H1 (cell line): ENCODE results near the gene MAVS. TPM values are rescaled to one million over a fixed set of nuclear protein-coding genes. Genes with fewer than 3 reads are reported as not detected.
A peak's percentile ranks its signal among the peaks of the same experiment; 100 is the strongest.

Experiments used
- CTCF ChIA-PET: fragments of 300-600 bp; sonication (Branson Sonifier 250); formaldehyde crosslinking; loops from one replicate; lab custom pipeline; 2021; ENCODE audit not compliant: partially characterized antibody; lab: Charles Lee
- POLR2A ChIA-PET: fragments of 300-600 bp; sonication (Branson Sonifier 250); formaldehyde crosslinking; loops from one replicate; lab custom pipeline; 2021; ENCODE audit warnings: inconsistent platforms; ENCODE audit not compliant: partially characterized antibody; lab: Charles Lee
- DNase-seq, 2 experiments: peaks; one replicate each; pipeline versions ENCODE4 v3.0.0 to v3.0.0-alpha.2; 2010 to 2022; ENCODE audit warnings: low spot score in 2 of 2, low read depth in 1 of 2, mixed read lengths in 1 of 2
- FAIRE-seq: peaks from 2 replicates; lab custom pipeline; 2011; peaks lifted over from hg19 to GRCh38; lab: Jason Lieb, UNC
- H2AFZ ChIP-seq: 2 replicates; pipeline ENCODE4 v1.8.1; 2012; ENCODE audit warnings: low read length, inconsistent platforms
- H2AK5ac ChIP-seq: 2 replicates; pipeline ENCODE4 v1.6.1; 2013; ENCODE audit warnings: low read depth, low read length
- H2BK120ac ChIP-seq: replicated peaks from 2 replicates; pipeline ENCODE3; 2013; ENCODE audit warnings: low read depth, low read length, inconsistent platforms
- H2BK12ac ChIP-seq: 2 replicates; pipeline ENCODE4 v1.6.1; 2013; ENCODE audit warnings: low read depth, low read length
- H2BK15ac ChIP-seq: 2 replicates; pipeline ENCODE4 v1.6.1; 2013; ENCODE audit warnings: low read length
- H2BK20ac ChIP-seq: 2 replicates; pipeline ENCODE4 v1.6.1; 2013; ENCODE audit warnings: low read length
- H2BK5ac ChIP-seq: 2 replicates; pipeline ENCODE4 v1.6.1; 2013; ENCODE audit warnings: low read depth, low read length
- H3K14ac ChIP-seq: 2 replicates; pipeline ENCODE4 v1.6.1; 2013; ENCODE audit warnings: inconsistent platforms; ENCODE audit not compliant: insufficient read length
- H3K18ac ChIP-seq: 2 replicates; pipeline ENCODE4 v1.6.1; 2013; ENCODE audit warnings: low read length; ENCODE audit errors: extremely low read depth
- H3K23ac ChIP-seq: 2 replicates; pipeline ENCODE4 v1.6.1; 2013; ENCODE audit warnings: inconsistent platforms; ENCODE audit not compliant: insufficient read length
- H3K23me2 ChIP-seq: 2 replicates; pipeline ENCODE4 v1.6.1; 2013; ENCODE audit warnings: low read depth, low read length
- H3K27ac ChIP-seq: 2 replicates; pipeline ENCODE4 v1.6.1; 2011; ENCODE audit warnings: low read depth, low read length, inconsistent platforms
- H3K27me3 ChIP-seq, 4 experiments: replicated peaks in 1 of 4; 1 replicate in 1 of 4; 2 replicates in 3 of 4; pipeline versions ENCODE4 v1.6.1 to v1.8.1; 2011 to 2013; ENCODE audit warnings: low read length in 3 of 4, mild to moderate bottlenecking in 3 of 4, inconsistent platforms in 2 of 4, mixed read lengths in 2 of 4, moderate library complexity in 1 of 4; ENCODE audit not compliant: control insufficient read depth in 3 of 4, insufficient read depth in 3 of 4; ENCODE audit errors: extremely low read depth in 1 of 4
- H3K36me3 ChIP-seq, 4 experiments: 2 replicates each; pipeline versions ENCODE4 v1.6.1 to v1.8.1; 2011 to 2013; ENCODE audit warnings: mild to moderate bottlenecking in 4 of 4, low read length in 3 of 4, moderate library complexity in 2 of 4, control low read depth in 1 of 4, inconsistent platforms in 1 of 4; ENCODE audit not compliant: insufficient read depth in 4 of 4, control insufficient read depth in 2 of 4
- H3K4ac ChIP-seq: replicated peaks from 2 replicates; pipeline ENCODE3; 2013; ENCODE audit warnings: low read length, low read depth, mixed read lengths, inconsistent platforms; ENCODE audit not compliant: insufficient read length
- H3K4me1 ChIP-seq, 4 experiments: replicated peaks in 1 of 4; 1 replicate in 1 of 4; 2 replicates in 3 of 4; pipeline versions ENCODE4 v1.6.1 to v1.8.1; 2011 to 2013; ENCODE audit warnings: low read length in 3 of 4, inconsistent platforms in 2 of 4, mixed read lengths in 1 of 4; ENCODE audit not compliant: insufficient read depth in 4 of 4, control insufficient read depth in 3 of 4
- H3K4me2 ChIP-seq, 2 experiments: 2 replicates each; pipeline versions ENCODE4 v1.6.1 to v1.8.1; 2011 to 2013; ENCODE audit warnings: low read depth in 2 of 2, low read length in 2 of 2, control low read depth in 1 of 2, inconsistent platforms in 1 of 2, mild to moderate bottlenecking in 1 of 2; ENCODE audit not compliant: insufficient read depth in 1 of 2
- H3K4me3 ChIP-seq, 4 experiments: fragments of 200-600, 300-600 bp in 1 of 4; sonication (generic), shearing (Covaris generic), sonication (Bioruptor Twin) in 1 of 4; 2 replicates each; pipeline versions ENCODE4 v1.5.1 to v1.8.1; 2011 to 2016; ENCODE audit warnings: low read length in 4 of 4, low read depth in 3 of 4, control low read depth in 2 of 4, inconsistent platforms in 2 of 4, mild to moderate bottlenecking in 2 of 4, mixed read lengths in 1 of 4, moderate library complexity in 1 of 4; ENCODE audit not compliant: insufficient read depth in 2 of 4; ENCODE audit errors: extremely low read depth in 1 of 4
- H3K56ac ChIP-seq: replicated peaks from 2 replicates; pipeline ENCODE3; 2013; ENCODE audit warnings: low read depth, mild to moderate bottlenecking, mixed read lengths, low read length, inconsistent platforms; ENCODE audit not compliant: insufficient read length
- H3K79me1 ChIP-seq: 2 replicates; pipeline ENCODE4 v1.6.1; 2013; ENCODE audit warnings: low read depth, low read length, control low read depth
- H3K79me2 ChIP-seq, 2 experiments: 2 replicates each; pipeline versions ENCODE4 v1.6.1 to v1.8.1; 2012 to 2013; ENCODE audit warnings: low read length in 2 of 2, mild to moderate bottlenecking in 2 of 2, inconsistent platforms in 1 of 2; ENCODE audit not compliant: insufficient read depth in 2 of 2, control insufficient read depth in 1 of 2
- H3K9ac ChIP-seq, 4 experiments: replicated peaks in 1 of 4; 1 replicate in 1 of 4; 2 replicates in 3 of 4; pipeline versions ENCODE4 v1.6.1 to v1.8.1; 2011 to 2013; ENCODE audit warnings: low read depth in 3 of 4, low read length in 3 of 4, control low read depth in 2 of 4, mild to moderate bottlenecking in 2 of 4, moderate library complexity in 2 of 4, inconsistent platforms in 1 of 4; ENCODE audit errors: extremely low read depth in 1 of 4
- H3K9me3 ChIP-seq, 2 experiments: 2 replicates each; pipeline versions ENCODE4 v1.6.1 to v1.8.1; 2012 to 2013; ENCODE audit warnings: mild to moderate bottlenecking in 2 of 2, moderate library complexity in 2 of 2, control low read depth in 1 of 2, inconsistent platforms in 1 of 2, low read depth in 1 of 2, low read length in 1 of 2, mixed read lengths in 1 of 2; ENCODE audit not compliant: insufficient read depth in 2 of 2
- H4K20me1 ChIP-seq, 2 experiments: replicated peaks in 1 of 2; 2 replicates each; pipeline versions ENCODE3 to v1.8.1; 2011 to 2013; ENCODE audit warnings: inconsistent platforms in 2 of 2, low read length in 2 of 2, mild to moderate bottlenecking in 1 of 2; ENCODE audit not compliant: insufficient read depth in 2 of 2, control insufficient read depth in 1 of 2
- H4K5ac ChIP-seq: 2 replicates; pipeline ENCODE4 v1.6.1; 2013; ENCODE audit warnings: low read length, low read depth, mixed read lengths, inconsistent platforms; ENCODE audit not compliant: insufficient read length
- H4K8ac ChIP-seq: 2 replicates; pipeline ENCODE4 v1.8.0; 2013; ENCODE audit warnings: mild to moderate bottlenecking, moderate library complexity, low read length, inconsistent platforms; ENCODE audit not compliant: insufficient read depth; ENCODE audit errors: extremely low read depth
- H4K91ac ChIP-seq: replicated peaks from 2 replicates; pipeline ENCODE3; 2013; ENCODE audit warnings: low read length, mixed read lengths, inconsistent platforms; ENCODE audit not compliant: insufficient read length
- EZH2 ChIP-seq: fragments of 200-600 bp; sonication (generic); IDR thresholded peaks from 2 replicates; pipeline ENCODE4 v1.7.1; 2012; ENCODE audit warnings: low read depth, mild to moderate bottlenecking, moderate library complexity, low read length, inconsistent platforms; ENCODE audit not compliant: severe bottlenecking
- KDM1A ChIP-seq: fragments of 200-600, 300-600 bp; sonication (generic); IDR thresholded peaks from 2 replicates; pipeline ENCODE4 v1.7.1; 2016; ENCODE audit warnings: mild to moderate bottlenecking, low read length, borderline replicate concordance
- WGBS, 2 experiments: shearing (Covaris generic) in 1 of 2; methylation state at CpG; one replicate each; pipeline versions ENCODE4 v1.1.6 to v1.1.7; 2013 to 2015; ENCODE audit warnings: low lambda C conversion rate in 2 of 2, mixed read lengths in 2 of 2, inconsistent platforms in 1 of 2, low coverage in 1 of 2, missing lambda C conversion rate in 1 of 2; ENCODE audit not compliant: insufficient replicate concordance in 2 of 2, insufficient coverage in 1 of 2, insufficient read length in 1 of 2; ENCODE audit errors: extremely low coverage in 1 of 2, missing lambda C conversion rate in 1 of 2; 5-methylcytosine and 5-hydroxymethylcytosine counted together
- polyA plus RNA-seq, 7 experiments: library from polyadenylated mRNA; depleted of rRNA in 3 of 7; stranded (reverse) in 5 of 7; unstranded in 2 of 7; fragments of >200 nt in 5 of 7; fragments of 200-250 nt in 2 of 7; gene quantifications; 1 replicate in 5 of 7; 2 replicates in 1 of 7; 4 replicates in 1 of 7; pipeline versions ENCODE4 v1.2.1 to v1.2.3, GENCODE V29; 2011 to 2013; ENCODE audit warnings: missing spikeins in 2 of 7, mixed read lengths in 2 of 7
- total RNA-seq: library from RNA; stranded (reverse); fragmentation: NEBNext Ultra II Directional; extraction: Animal tissue kit (Norgen Biotek cat#: 25700); gene quantifications from 2 replicates; pipeline ENCODE4 v1.2.1, GENCODE V29; 2021

Gene MAVS
- total and polyA plus RNA-seq, 2 of the 8 experiments (the other 6 are each of a cell fraction or from before 2014, with no cell fraction given): 9.9 to 24.3 TPM

- no peak overlapping the region for H3K4me3 ChIP-seq
- H3K9ac ChIP-seq: no peak overlapping the region
- no peak overlapping the region for H2BK15ac ChIP-seq
- H2AK5ac ChIP-seq: no peak overlapping the region
- TF ChIP-seq EZH2: no peak
- TF ChIP-seq KDM1A: peak; percentile 62; the same call in 1 of the 2 replicates
- H3K23ac ChIP-seq: no peak overlapping the region
- no peak overlapping the region for H2BK5ac ChIP-seq
- peaks cover 0 to 12% (median 7%) of the 10 kb centered on the region in 4 experiments; a peak in 6 of 8 replicates for H3K36me3 ChIP-seq
- H3K4ac ChIP-seq: no peak overlapping the region
- no peaks in the 10 kb centered on the region for H3K27me3 ChIP-seq
- ChIA-PET POLR2A (no interaction called here), CTCF (interaction anchor here (1.0 kb wide), 1 partner anchor 63 kb away, joined by 3 read pairs; no protein-coding TSS in a partner anchor)
- no peak overlapping the region for H3K56ac ChIP-seq
- H3K18ac ChIP-seq: no peak overlapping the region
- H4K8ac ChIP-seq: no peak overlapping the region
- no peak overlapping the region for H3K14ac ChIP-seq
- FAIRE-seq: no peak
- H4K20me1 ChIP-seq: no peaks in the 10 kb centered on the region
- no peak overlapping the region for H2BK20ac ChIP-seq
- H3K27ac ChIP-seq: no peak overlapping the region
- no peaks in the 10 kb centered on the region for H3K23me2 ChIP-seq
- H3K4me1 ChIP-seq: peaks cover 7 to 14% (median 9%) of the 10 kb centered on the region in 4 experiments; a peak in 6 of 7 replicates
- no peak overlapping the region for H4K91ac ChIP-seq
- H3K79me2 ChIP-seq: no peaks in the 10 kb centered on the region
- no peak overlapping the region for H2AFZ ChIP-seq
- no peak overlapping the region for H2BK120ac ChIP-seq
- no peaks in the 10 kb centered on the region for H3K79me1 ChIP-seq
- no peaks in the 10 kb centered on the region for H3K9me3 ChIP-seq
- DNase-seq: no peak
- no peak overlapping the region for H3K4me2 ChIP-seq
- H2BK12ac ChIP-seq: no peak overlapping the region
- H4K5ac ChIP-seq: no peak overlapping the region
- 91% methylated on average over 3 of the region's 3 CpGs; no CpG with 5 or more reads in 1 of the 2 experiments for WGBS, 2 experiments
Observed at GRCh38 chr20:3808544-3808943, 38.1 kb upstream of the MAVS start.
